ENCODE data around the gene TJP3.

TJP3 gene

GRCh38 chr19:3771906-3772455, 63.8 kb downstream of the TJP3 start, which contains the start of gene RAX2:
Gene RAX2, minus strand, starts transcription at chr19:3772228. Its CDS starts 486 bp downstream, at chr19:3771742.
- no peak for TF ChIP-seq CTCF (IDR thresholded peaks at IDR 0.05; ENCODE audit: control insufficient read depth, extremely low read depth, insufficient read depth)
- no peak for DNase-seq (ENCODE audit: low read depth)

GRCh38 chr19:3773814-3774515, 65.8 kb downstream of the TJP3 start:
- no peak overlapping the region for H3K4me3 ChIP-seq (ENCODE audit: low read depth, low read length)
- no peak for TF ChIP-seq CTCF (IDR thresholded peaks at IDR 0.05; ENCODE audit: control insufficient read depth, extremely low read depth, insufficient read depth)
- DNase-seq (ENCODE audit: low read depth), result no peak

More at GRCh38 chr19:3771906-3772455, 63.8 kb downstream of the TJP3 start, which contains the start of gene RAX2:
- no peak within 1 kb of the TSS for H3K4me3 ChIP-seq (ENCODE audit: low read depth, low read length)

GRCh38 chr19:3774621-3775373, 66.6 kb downstream of the TJP3 start:
- no peak overlapping the region for H3K4me3 ChIP-seq (ENCODE audit: low read depth, low read length)
- no peak for TF ChIP-seq CTCF (IDR thresholded peaks at IDR 0.05; ENCODE audit: control insufficient read depth, extremely low read depth, insufficient read depth)
- no peak for DNase-seq (ENCODE audit: low read depth)

GRCh38 chr19:3775374-3775711, 67.2 kb downstream of the TJP3 start:
- no peak for DNase-seq (ENCODE audit: low read depth)
- no peak for TF ChIP-seq CTCF (IDR thresholded peaks at IDR 0.05; ENCODE audit: control insufficient read depth, extremely low read depth, insufficient read depth)
- no peak overlapping the region for H3K4me3 ChIP-seq (ENCODE audit: low read depth, low read length)

GRCh38 chr19:3775831-3776230, 67.6 kb downstream of the TJP3 start:
- no peak overlapping the region for H3K4me3 ChIP-seq (ENCODE audit: low read depth, low read length)
- no peak for TF ChIP-seq CTCF (IDR thresholded peaks at IDR 0.05; ENCODE audit: control insufficient read depth, extremely low read depth, insufficient read depth)
- DNase-seq (ENCODE audit: low read depth), result no peak

GRCh38 chr19:3776479-3777040, 68.4 kb downstream of the TJP3 start:
- DNase-seq (ENCODE audit: low read depth), result no peak
- no peak overlapping the region for H3K4me3 ChIP-seq (ENCODE audit: low read depth, low read length)
- no peak for TF ChIP-seq CTCF (IDR thresholded peaks at IDR 0.05; ENCODE audit: control insufficient read depth, extremely low read depth, insufficient read depth)
